ENCODE results near the gene NUTM2G. TPM values are rescaled to one million over a fixed set of nuclear protein-coding genes. Genes with fewer than 3 reads are reported as not detected.
"Not testable (repeated sequence)": the region's sequence is repeated elsewhere in the genome, so short reads cannot be mapped to it uniquely, and the experiment has no call there.

NUTM2G gene
- total and polyA plus RNA-seq, 9 of the 15 experiments (the other 6 are each of a cell fraction or from before 2014, with no cell fraction given): 0.03 TPM; not detected in 7

DNA sequence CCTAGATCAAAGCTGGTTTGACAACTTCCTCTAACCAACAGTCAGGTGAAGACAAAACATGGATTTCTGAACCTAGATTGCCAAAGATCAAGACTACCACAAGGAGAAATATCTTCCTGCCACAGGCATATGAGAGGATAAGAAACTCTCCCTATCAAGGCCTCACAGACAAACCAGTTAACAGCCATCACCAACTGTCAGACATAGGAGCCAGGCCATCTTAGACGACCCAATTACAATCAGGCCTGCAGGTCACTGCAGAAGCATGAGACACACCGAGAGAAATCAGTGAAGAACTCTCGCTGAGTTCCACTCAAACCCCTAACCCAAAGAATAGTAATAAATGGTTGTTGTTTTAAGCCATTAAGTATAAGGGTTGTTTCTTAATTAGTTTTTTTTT is 45.4 kb downstream of the NUTM2G start:
- H3K4me2 ChIP-seq (ENCODE audit: insufficient read depth, low read length); H3K4me3 ChIP-seq; H3K9me3 ChIP-seq (replicated peaks; ENCODE audit: control insufficient read depth, insufficient read depth, low read depth, low read length); H3K9me1 ChIP-seq (ENCODE audit: control insufficient read depth, insufficient read depth, low read length); H3K27ac ChIP-seq (ENCODE audit: extremely low read depth, low read depth, low read length); H3K9ac ChIP-seq (ENCODE audit: insufficient read depth in 1 of 2, low read depth in 2 of 2, low read length in 2 of 2); H3K27me3 ChIP-seq (ENCODE audit: control insufficient read depth in 2 of 2, insufficient read depth in 2 of 2, low read length in 2 of 2); POLR2A ChIA-PET; BruUV-seq (replicated peaks); H4K20me1 ChIP-seq (replicated peaks; ENCODE audit: control insufficient read depth, insufficient read depth, low read length); CTCF ChIA-PET (ENCODE audit: low intra/inter-chr PET ratio); H3K36me3 ChIP-seq (ENCODE audit: control insufficient read depth, insufficient read depth, low read length); H3K4me1 ChIP-seq (replicated peaks in 1 of 2; ENCODE audit: control insufficient read depth in 2 of 2, insufficient read depth in 2 of 2, low read length in 2 of 2); in situ Hi-C loops (cut with MboI); H2AFZ ChIP-seq (ENCODE audit: low read depth, low read length); intact Hi-C loops (cut with micrococcal nuclease); TF ChIP-seq TEAD4 (CRISPR knock-in tag; IDR thresholded peaks at IDR 0.05; ENCODE audit: borderline replicate concordance): not testable (repeated sequence)
- H3K79me2 ChIP-seq (ENCODE audit: control insufficient read depth, insufficient read depth, low read length): peaks cover 13% of the 10 kb centered on the region
- FAIRE-seq: peak; percentile 91
- peak; percentile 97 for ATAC-seq
- peak; percentile 21 to 82 (median 38) for DNase-seq (ENCODE audit: extremely low read depth in 1 of 4, low spot score in 3 of 4)
- 0% methylated on average over 3 of the region's 3 CpGs for WGBS (ENCODE audit: insufficient coverage, low coverage, missing lambda C conversion rate)
- peak; percentile 89 for TF ChIP-seq MTA2 (IDR thresholded peaks at IDR 0.05; ENCODE audit: low read depth)
- peak; percentile 82 for TF ChIP-seq TEAD4 (IDR thresholded peaks at IDR 0.05; ENCODE audit: low read length)
- peak; percentile 52; the same call in 1 of the 2 replicates for TF ChIP-seq LEF1 (IDR thresholded peaks at IDR 0.05)
- TF ChIP-seq, protein P1, sequence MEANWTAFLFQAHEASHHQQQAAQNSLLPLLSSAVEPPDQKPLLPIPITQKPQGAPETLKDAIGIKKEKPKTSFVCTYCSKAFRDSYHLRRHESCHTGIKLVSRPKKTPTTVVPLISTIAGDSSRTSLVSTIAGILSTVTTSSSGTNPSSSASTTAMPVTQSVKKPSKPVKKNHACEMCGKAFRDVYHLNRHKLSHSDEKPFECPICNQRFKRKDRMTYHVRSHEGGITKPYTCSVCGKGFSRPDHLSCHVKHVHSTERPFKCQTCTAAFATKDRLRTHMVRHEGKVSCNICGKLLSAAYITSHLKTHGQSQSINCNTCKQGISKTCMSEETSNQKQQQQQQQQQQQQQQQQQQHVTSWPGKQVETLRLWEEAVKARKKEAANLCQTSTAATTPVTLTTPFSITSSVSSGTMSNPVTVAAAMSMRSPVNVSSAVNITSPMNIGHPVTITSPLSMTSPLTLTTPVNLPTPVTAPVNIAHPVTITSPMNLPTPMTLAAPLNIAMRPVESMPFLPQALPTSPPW (CRISPR knock-in tag; IDR thresholded peaks at IDR 0.05): 0 out of 2 replicates have a peak, but pooled peaks have one; percentile 25
- peak; percentile 66; the same call in 1 of the 2 replicates for TF ChIP-seq DPF2 (IDR thresholded peaks at IDR 0.05)
- TF ChIP-seq ARID1B (IDR thresholded peaks at IDR 0.05): peak; percentile 93
- TF ChIP-seq, protein P2, sequence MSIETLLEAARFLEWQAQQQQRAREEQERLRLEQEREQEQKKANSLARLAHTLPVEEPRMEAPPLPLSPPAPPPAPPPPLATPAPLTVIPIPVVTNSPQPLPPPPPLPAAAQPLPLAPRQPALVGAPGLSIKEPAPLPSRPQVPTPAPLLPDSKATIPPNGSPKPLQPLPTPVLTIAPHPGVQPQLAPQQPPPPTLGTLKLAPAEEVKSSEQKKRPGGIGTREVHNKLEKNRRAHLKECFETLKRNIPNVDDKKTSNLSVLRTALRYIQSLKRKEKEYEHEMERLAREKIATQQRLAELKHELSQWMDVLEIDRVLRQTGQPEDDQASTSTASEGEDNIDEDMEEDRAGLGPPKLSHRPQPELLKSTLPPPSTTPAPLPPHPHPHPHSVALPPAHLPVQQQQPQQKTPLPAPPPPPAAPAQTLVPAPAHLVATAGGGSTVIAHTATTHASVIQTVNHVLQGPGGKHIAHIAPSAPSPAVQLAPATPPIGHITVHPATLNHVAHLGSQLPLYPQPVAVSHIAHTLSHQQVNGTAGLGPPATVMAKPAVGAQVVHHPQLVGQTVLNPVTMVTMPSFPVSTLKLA (conservative IDR thresholded peaks at IDR 0.05): peak in 1 of 2 experiments; percentile 33; a peak in 1 of 4 replicates
- peak; percentile 90 for TF ChIP-seq TCF3 (CRISPR knock-in tag; IDR thresholded peaks at IDR 0.05)
- TF ChIP-seq YY1 (IDR thresholded peaks at IDR 0.05; ENCODE audit: borderline replicate concordance in 1 of 3, control insufficient read depth in 1 of 3, extremely low read depth in 1 of 3, insufficient read depth in 3 of 3, insufficient read length in 1 of 3, insufficient replicate concordance in 2 of 3, low read depth in 1 of 3, low read length in 2 of 3): peak in 1 of 3 experiments; percentile 19
- TF ChIP-seq, protein P3, sequence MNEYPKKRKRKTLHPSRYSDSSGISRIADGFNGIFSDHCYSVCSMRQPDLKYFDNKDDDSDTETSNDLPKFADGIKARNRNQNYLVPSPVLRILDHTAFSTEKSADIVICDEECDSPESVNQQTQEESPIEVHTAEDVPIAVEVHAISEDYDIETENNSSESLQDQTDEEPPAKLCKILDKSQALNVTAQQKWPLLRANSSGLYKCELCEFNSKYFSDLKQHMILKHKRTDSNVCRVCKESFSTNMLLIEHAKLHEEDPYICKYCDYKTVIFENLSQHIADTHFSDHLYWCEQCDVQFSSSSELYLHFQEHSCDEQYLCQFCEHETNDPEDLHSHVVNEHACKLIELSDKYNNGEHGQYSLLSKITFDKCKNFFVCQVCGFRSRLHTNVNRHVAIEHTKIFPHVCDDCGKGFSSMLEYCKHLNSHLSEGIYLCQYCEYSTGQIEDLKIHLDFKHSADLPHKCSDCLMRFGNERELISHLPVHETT (CRISPR knock-in tag; conservative IDR thresholded peaks at IDR 0.05 in 1 of 2, IDR thresholded peaks at IDR 0.05 in 1 of 2): 0 out of 4 replicates have a peak, but pooled peaks of 1 of the 2 experiments have one; percentile 42
- TF ChIP-seq DMBX1 (CRISPR knock-in tag; IDR thresholded peaks at IDR 0.05; ENCODE audit: borderline replicate concordance): 0 out of 2 replicates have a peak, but pooled peaks have one; percentile 59
- peak; percentile 80 for TF ChIP-seq KLF16 (IDR thresholded peaks at IDR 0.05)
- peak; percentile 80 for TF ChIP-seq SOX6 (IDR thresholded peaks at IDR 0.05)
- TF ChIP-seq SMAD4 (CRISPR knock-in tag; conservative IDR thresholded peaks at IDR 0.05): peak; percentile 94
- TF ChIP-seq GATA2 (CRISPR knock-in tag; IDR thresholded peaks at IDR 0.05): peak; percentile 82
- peak; percentile 64; the same call in 1 of the 2 replicates for TF ChIP-seq NCOA1 (IDR thresholded peaks at IDR 0.05; ENCODE audit: low read depth)
- peak; percentile 80 for TF ChIP-seq NFIC (IDR thresholded peaks at IDR 0.05)
- peak; percentile 95 for TF ChIP-seq TAL1 (IDR thresholded peaks at IDR 0.05)
